PC-3 (cell line): Measurements from ENCODE around the gene TSEN54. TPM values are rescaled to one million over a fixed set of nuclear protein-coding genes. Genes with fewer than 3 reads are reported as not detected.

Source experiments
- ATAC-seq: fragments of 200-7000 bp; cut with Tn5 transposase; 2 replicates; pipeline ENCODE4 v1.9.1; 2020; ENCODE audit warnings: mild to moderate bottlenecking, moderate library complexity
- BruUV-seq: library from RNA; stranded (reverse); fragments of 400-500 nt; replicated peaks from 2 replicates; lab custom pipeline; 2021; lab: Mats Ljungman, UMichigan
- CTCF ChIA-PET: fragments of 300-600 bp; sonication (Branson Sonifier 250); formaldehyde crosslinking; loops from one replicate; lab custom pipeline; 2022; ENCODE audit warnings: antibody characterized with exemption; lab: Charles Lee
- POLR2A ChIA-PET: fragments of 300-600 bp; sonication (Branson Sonifier 250); formaldehyde crosslinking; loops from one replicate; lab custom pipeline; 2022; ENCODE audit warnings: antibody characterized with exemption; ENCODE audit not compliant: unreplicated experiment; lab: Charles Lee
- DNase-seq: peaks from one replicate; pipeline ENCODE4 v3.0.0-alpha.2; 2015
- H2AFZ ChIP-seq: fragments of 300-600 bp; sonication (generic); 2 replicates; pipeline ENCODE4 v1.6.0; 2016; ENCODE audit warnings: antibody characterized with exemption, low read length
- H3F3A ChIP-seq: fragments of 300-600 bp; sonication (generic); one replicate; pipeline ENCODE4 v1.6.0; 2017; ENCODE audit warnings: antibody characterized with exemption, low read length, control low read depth, mild to moderate bottlenecking; ENCODE audit not compliant: unreplicated experiment
- H3K27ac ChIP-seq: fragments of 300-600 bp; sonication (generic); 2 replicates; pipeline ENCODE4 v1.5.1; 2016; ENCODE audit warnings: mild to moderate bottlenecking, low read length
- H3K27me3 ChIP-seq: fragments of 300-600 bp; sonication (generic); 2 replicates; pipeline ENCODE4 v1.6.1; 2016; ENCODE audit warnings: low read length, mixed read lengths
- H3K36me3 ChIP-seq: fragments of 300-600 bp; sonication (generic); 2 replicates; pipeline ENCODE4 v1.6.1; 2016; ENCODE audit warnings: low read depth, mixed run types, low read length, mixed read lengths
- H3K4me1 ChIP-seq: fragments of 300-600 bp; sonication (generic); 2 replicates; pipeline ENCODE4 v1.5.1; 2016; ENCODE audit warnings: low read length; ENCODE audit not compliant: insufficient read depth
- H3K4me2 ChIP-seq: fragments of 300-600 bp; sonication (generic); 2 replicates; pipeline ENCODE4 v1.6.0; 2016; ENCODE audit warnings: low read length
- H3K4me3 ChIP-seq: fragments of 300-600 bp; sonication (generic); 2 replicates; pipeline ENCODE4 v1.5.1; 2016; ENCODE audit warnings: mild to moderate bottlenecking, low read length, mixed read lengths
- H3K79me2 ChIP-seq: fragments of 300-600 bp; sonication (generic); 2 replicates; pipeline ENCODE4 v1.6.1; 2017; ENCODE audit warnings: low read length, mixed read lengths
- H3K9ac ChIP-seq: fragments of 300-600 bp; sonication (generic); 2 replicates; pipeline ENCODE4 v1.6.0; 2016; ENCODE audit warnings: mild to moderate bottlenecking, low read length
- H3K9me2 ChIP-seq: fragments of 300-600 bp; sonication (generic); replicated peaks from 2 replicates; pipeline ENCODE4 v1.6.1; 2016; ENCODE audit warnings: mixed run types, low read length, mixed read lengths
- H3K9me3 ChIP-seq: fragments of 300-600 bp; sonication (generic); 2 replicates; pipeline ENCODE4 v1.6.1; 2016; ENCODE audit warnings: low read length, mixed read lengths
- H4K20me1 ChIP-seq: fragments of 300-600 bp; sonication (generic); 2 replicates; pipeline ENCODE4 v1.6.1; 2016; ENCODE audit warnings: low read length, mixed read lengths
- CTCF ChIP-seq: fragments of 300-600 bp; sonication (generic); conservative IDR thresholded peaks from 2 replicates; pipeline ENCODE4 v1.5.1; 2017; ENCODE audit warnings: antibody characterized with exemption, low read depth, mild to moderate bottlenecking, low read length
- EZH2 ChIP-seq: fragments of 300-600 bp; sonication (generic); IDR thresholded peaks from one replicate; pipeline ENCODE4 v1.6.1; 2017; ENCODE audit warnings: antibody characterized with exemption, mild to moderate bottlenecking, low read length; ENCODE audit not compliant: unreplicated experiment
- EZH2phosphoT487 ChIP-seq: fragments of 300-600 bp; sonication (generic); IDR thresholded peaks from 2 replicates; pipeline ENCODE4 v1.6.1; 2018; ENCODE audit warnings: mild to moderate bottlenecking, antibody characterized with exemption, low read length, borderline replicate concordance
- intact Hi-C: fragments of 100-400 bp; cut with micrococcal nuclease; formaldehyde crosslinking; loops from 2 replicates; pipeline ENCODE4 v1.9.0; 2023
- total RNA-seq: library from RNA; depleted of rRNA; stranded (reverse); fragments of >200 nt; gene quantifications from 2 replicates; pipeline ENCODE4 v1.2.3, GENCODE V29; 2014

Gene TSEN54
- total RNA-seq, 1 experiment from 2014 or later, result 61.6 TPM

- Histone ChIP-seq H3K9me3 (no peaks in the 10 kb centered on the region), H3K9ac (no peak overlapping the region), H3F3A (no peaks in the 10 kb centered on the region), H3K27me3 (no peaks in the 10 kb centered on the region), H2AFZ (no peak overlapping the region), H3K4me3 (no peak overlapping the region), H3K4me1 (no peaks in the 10 kb centered on the region), H3K79me2 (no peaks in the 10 kb centered on the region), H3K36me3 (no peaks in the 10 kb centered on the region), H3K4me2 (no peak overlapping the region), H3K27ac (no peak overlapping the region), H4K20me1 (no peaks in the 10 kb centered on the region), H3K9me2 (no peaks in the 10 kb centered on the region)
- ATAC-seq (no peak), DNase-seq (no peak)
- CTCF ChIA-PET, result interaction anchor here (0.6 kb wide), 1 partner anchor 9 kb away, joined by 5 read pairs; no protein-coding TSS in a partner anchor
- BruUV-seq, result no TSS peak
- TF ChIP-seq CTCF (no peak), EZH2 (no peak), EZH2phosphoT487 (no peak)
- intact Hi-C loops, result no loop called here
- POLR2A ChIA-PET, result no interaction called here
Observed at GRCh38 chr17:75481194-75482068, 34.9 kb upstream of the TSEN54 start.

GRCh38 chr17:75482098-75482942 lies 34.0 kb upstream of the TSEN54 start:
- DNase-seq (no peak), ATAC-seq (no peak)
- H3K4me2 ChIP-seq, result no peak overlapping the region
- no peaks in the 10 kb centered on the region for H3K9me3 ChIP-seq
- no peak overlapping the region for H3K4me3 ChIP-seq
- intact Hi-C loops, result no loop called here
- no peaks in the 10 kb centered on the region for H3K79me2 ChIP-seq
- H3K9me2 ChIP-seq, result no peaks in the 10 kb centered on the region
- H3K9ac ChIP-seq, result no peak overlapping the region
- ChIA-PET CTCF (no interaction called here), POLR2A (interaction anchor here (0.5 to 1.0 kb wide), 2 partner anchors 13 to 26 kb away, joined by 3 to 5 read pairs; no protein-coding TSS in a partner anchor)
- no peak for TF ChIP-seq EZH2
- TF ChIP-seq EZH2phosphoT487, result no peak
- no peak for TF ChIP-seq CTCF
- H2AFZ ChIP-seq, result no peak overlapping the region
- H3K27me3 ChIP-seq, result no peaks in the 10 kb centered on the region
- H3K36me3 ChIP-seq, result no peaks in the 10 kb centered on the region
- no TSS peak for BruUV-seq
- no peak overlapping the region for H3K27ac ChIP-seq
- H3K4me1 ChIP-seq, result no peaks in the 10 kb centered on the region
- H4K20me1 ChIP-seq, result no peaks in the 10 kb centered on the region
- no peaks in the 10 kb centered on the region for H3F3A ChIP-seq
